CD4-positive, alpha-beta memory T cell (primary cell): ENCODE results near the gene GCKR. TPM values are rescaled to one million over a fixed set of nuclear protein-coding genes. Genes with fewer than 3 reads are reported as not detected.

Experiments used
- CTCF ChIA-PET: fragments of 350-600 bp; sonication (Branson Sonifier 250); formaldehyde crosslinking; loops from one replicate; lab custom pipeline; 2021; ENCODE audit warnings: inconsistent platforms; ENCODE audit not compliant: partially characterized antibody; lab: Charles Lee
- POLR2A ChIA-PET: fragments of 350-600 bp; sonication (Branson Sonifier 250); formaldehyde crosslinking; loops from one replicate; lab custom pipeline; 2021; ENCODE audit not compliant: partially characterized antibody; lab: Charles Lee
- DNase-seq, 5 donors: peaks; one replicate each; pipeline versions ENCODE4 v3.0.0 to v3.0.0-alpha.2; 2020 to 2022; ENCODE audit warnings: mixed read lengths in 1 of 5
- H3K27ac ChIP-seq: one replicate; pipeline ENCODE4 v1.7.0; 2013; ENCODE audit warnings: low read depth, low read length
- H3K27me3 ChIP-seq: 2 replicates; pipeline ENCODE4 v1.7.0; 2013; ENCODE audit warnings: mild to moderate bottlenecking, low read length, moderate library complexity; ENCODE audit not compliant: insufficient read depth
- H3K36me3 ChIP-seq: 2 replicates; pipeline ENCODE4 v1.7.0; 2013; ENCODE audit warnings: mild to moderate bottlenecking, low read length, moderate library complexity; ENCODE audit not compliant: insufficient read depth
- H3K4me1 ChIP-seq: 2 replicates; pipeline ENCODE4 v1.7.0; 2013; ENCODE audit warnings: mild to moderate bottlenecking, low read length, moderate library complexity; ENCODE audit not compliant: insufficient read depth
- H3K4me3 ChIP-seq, 2 donors: one replicate each; pipeline ENCODE4 v1.7.0; 2013; ENCODE audit warnings: low read length in 2 of 2, mild to moderate bottlenecking in 1 of 2
- H3K9me3 ChIP-seq, 2 donors: one replicate each; pipeline ENCODE4 v1.7.0; 2013; ENCODE audit warnings: low read length in 2 of 2, control low read depth in 1 of 2; ENCODE audit not compliant: control insufficient read depth in 1 of 2
- H3K27ac Mint-ChIP-seq, 7 donors: one replicate each; pipeline ENCODE4 v1.8.0; 2020 to 2021; ENCODE audit warnings: mixed read lengths in 7 of 7, mild to moderate bottlenecking in 6 of 7, inconsistent platforms in 3 of 7, moderate library complexity in 3 of 7
- H3K27me3 Mint-ChIP-seq, 2 donors: one replicate each; pipeline ENCODE4 v1.8.0; 2020 to 2021; ENCODE audit warnings: mixed read lengths in 2 of 2
- H3K36me3 Mint-ChIP-seq, 2 donors: one replicate each; pipeline ENCODE4 v1.8.0; 2020 to 2021; ENCODE audit warnings: mixed read lengths in 2 of 2, inconsistent platforms in 1 of 2, mild to moderate bottlenecking in 1 of 2
- H3K4me1 Mint-ChIP-seq, 4 donors: one replicate each; pipeline ENCODE4 v1.8.0; 2020 to 2021; ENCODE audit warnings: mixed read lengths in 4 of 4, mild to moderate bottlenecking in 1 of 4
- H3K4me3 Mint-ChIP-seq, 8 donors: one replicate each; pipeline ENCODE4 v1.8.0; 2020 to 2021; ENCODE audit warnings: mixed read lengths in 8 of 8, mild to moderate bottlenecking in 7 of 8, moderate library complexity in 6 of 8, inconsistent platforms in 3 of 8
- H3K9me3 Mint-ChIP-seq, 8 donors: one replicate each; pipeline ENCODE4 v1.8.0; 2020 to 2021; ENCODE audit warnings: mixed read lengths in 8 of 8, mild to moderate bottlenecking in 5 of 8, inconsistent platforms in 3 of 8, moderate library complexity in 1 of 8
- intact Hi-C: fragments of 100-400 bp; cut with micrococcal nuclease; formaldehyde crosslinking; loops from one replicate; pipeline ENCODE4 v1.15.1; 2023
- polyA plus RNA-seq, 2 donors: library from polyadenylated mRNA; unstranded; fragments of 300-500 nt; fragmentation: Illumina TruSeq; gene quantifications; one replicate each; pipeline ENCODE4 v1.2.3, GENCODE V29; 2021
- total RNA-seq, 2 experiments: library from RNA; stranded (reverse); gene quantifications; one replicate each; pipeline ENCODE4 v1.2.3, GENCODE V29; 2021

GCKR gene
- total RNA-seq, result not detected
- polyA plus RNA-seq, result not detected

GRCh38 chr2:27496357-27497287 lies at the start of gene GCKR:
TSS of gene GCKR (plus strand) at chr2:27496839. CDS start at chr2:27496905, 66 bp downstream.
- intact Hi-C loops, result no loop called here
- peaks cover 2 to 13% (median 8%) of the 10 kb centered on the region in 4 donors for H3K4me1 Mint-ChIP-seq
- ChIA-PET POLR2A (interaction anchor here (1.3 kb wide), 1 partner anchor 69 kb away, joined by 3 read pairs; no protein-coding TSS in a partner anchor), CTCF (no interaction called here)
- peaks cover 11% of the 10 kb centered on the region for H3K4me1 ChIP-seq
- H3K9me3 Mint-ChIP-seq, result no peaks in the 10 kb centered on the region
- peaks cover 35 to 36% of the 10 kb centered on the region in 2 donors for H3K27me3 Mint-ChIP-seq
- H3K36me3 ChIP-seq, result no peaks in the 10 kb centered on the region
- H3K36me3 Mint-ChIP-seq, result no peaks in the 10 kb centered on the region
- H3K27ac Mint-ChIP-seq, result peak within 1 kb of the TSS in 4 of 7 donors; percentile 1 to 74 (median 14)
- H3K9me3 ChIP-seq, result no peaks in the 10 kb centered on the region
- H3K27me3 ChIP-seq, result peaks cover 31% of the 10 kb centered on the region
- peak within 1 kb of the TSS; percentile 44 to 84 (median 72) for H3K4me3 Mint-ChIP-seq
- no peak within 1 kb of the TSS for H3K4me3 ChIP-seq
- DNase-seq, result no peak
- no peak within 1 kb of the TSS for H3K27ac ChIP-seq

- no peak for DNase-seq
- H3K4me3 ChIP-seq, result no peak overlapping the region
- ChIA-PET POLR2A (interaction anchor here (1.1 kb wide), 1 partner anchor 69 kb away, joined by 3 read pairs; no protein-coding TSS in a partner anchor), CTCF (no interaction called here)
- no peak overlapping the region for H3K27ac ChIP-seq
- H3K9me3 ChIP-seq, result no peaks in the 10 kb centered on the region
- peaks cover 0 to 2% (median 0%) of the 10 kb centered on the region in 8 donors for H3K9me3 Mint-ChIP-seq
- intact Hi-C loops, result no loop called here
- no peaks in the 10 kb centered on the region for H3K27me3 ChIP-seq
- no peaks in the 10 kb centered on the region for H3K36me3 ChIP-seq
- H3K4me1 ChIP-seq, result no peaks in the 10 kb centered on the region
- H3K4me3 Mint-ChIP-seq, result no peak overlapping the region
- no peaks in the 10 kb centered on the region for H3K27me3 Mint-ChIP-seq
- peaks cover 9 to 18% of the 10 kb centered on the region in 2 donors for H3K36me3 Mint-ChIP-seq
- peak overlapping the region in 1 of 7 donors; percentile 64 for H3K27ac Mint-ChIP-seq
- peaks cover 0 to 5% (median 1%) of the 10 kb centered on the region in 4 donors for H3K4me1 Mint-ChIP-seq
These were observed 48.3 kb upstream of the GCKR start for GRCh38 chr2:27448381-27448780.

- no peaks in the 10 kb centered on the region for H3K27me3 Mint-ChIP-seq
- POLR2A ChIA-PET, result no interaction called here
- H3K4me3 Mint-ChIP-seq, result no peak overlapping the region
- H3K36me3 ChIP-seq, result peaks cover 7% of the 10 kb centered on the region
- intact Hi-C loops, result no loop called here
- no peak for DNase-seq
- H3K36me3 Mint-ChIP-seq, result peaks cover 15 to 19% of the 10 kb centered on the region in 2 donors
- H3K4me3 ChIP-seq, result no peak overlapping the region
- H3K9me3 Mint-ChIP-seq, result no peaks in the 10 kb centered on the region
- peaks cover 0 to 1% (median under 1%) of the 10 kb centered on the region in 4 donors for H3K4me1 Mint-ChIP-seq
- no peak overlapping the region for H3K27ac ChIP-seq
- CTCF ChIA-PET, result no interaction called here
- H3K27ac Mint-ChIP-seq, result no peak overlapping the region
- no peaks in the 10 kb centered on the region for H3K9me3 ChIP-seq
- H3K27me3 ChIP-seq, result no peaks in the 10 kb centered on the region
- no peaks in the 10 kb centered on the region for H3K4me1 ChIP-seq
These were observed 45.5 kb upstream of the GCKR start for GRCh38 chr2:27451095-27451494.

- Mint-ChIP-seq H3K27ac (peak overlapping the region in 1 of 7 donors; percentile 4), H3K4me1 (peaks cover 0 to 1% (median 0%) of the 10 kb centered on the region in 4 donors), H3K27me3 (no peaks in the 10 kb centered on the region), H3K9me3 (no peaks in the 10 kb centered on the region), H3K36me3 (peaks cover 18 to 29% of the 10 kb centered on the region in 2 donors), H3K4me3 (no peak overlapping the region)
- Histone ChIP-seq H3K27ac (no peak overlapping the region), H3K4me1 (no peaks in the 10 kb centered on the region), H3K4me3 (no peak overlapping the region), H3K9me3 (no peaks in the 10 kb centered on the region), H3K27me3 (no peaks in the 10 kb centered on the region), H3K36me3 (peaks cover 7% of the 10 kb centered on the region)
- ChIA-PET POLR2A (interaction anchor here (1.0 kb wide), 1 partner anchor 67 kb away, joined by 3 read pairs; no protein-coding TSS in a partner anchor), CTCF (no interaction called here)
- DNase-seq, result no peak
- intact Hi-C loops, result no loop called here
These were observed 42.7 kb upstream of the GCKR start for GRCh38 chr2:27453968-27454367.

- intact Hi-C loops, result no loop called here
- Histone ChIP-seq H3K27me3 (no peaks in the 10 kb centered on the region), H3K4me1 (no peaks in the 10 kb centered on the region), H3K9me3 (no peaks in the 10 kb centered on the region), H3K36me3 (no peaks in the 10 kb centered on the region), H3K27ac (no peak overlapping the region), H3K4me3 (no peak overlapping the region)
- ChIA-PET CTCF (no interaction called here), POLR2A (no interaction called here)
- Mint-ChIP-seq H3K9me3 (no peaks in the 10 kb centered on the region), H3K36me3 (peaks cover 14 to 27% of the 10 kb centered on the region in 2 donors), H3K4me1 (no peaks in the 10 kb centered on the region), H3K27me3 (no peaks in the 10 kb centered on the region), H3K4me3 (no peak overlapping the region), H3K27ac (no peak overlapping the region)
- no peak for DNase-seq
These were observed 35.5 kb upstream of the GCKR start for GRCh38 chr2:27461118-27461517.

GRCh38 chr2:27464443-27464842 lies 32.2 kb upstream of the GCKR start:
- POLR2A ChIA-PET, result no interaction called here
- H3K27me3 Mint-ChIP-seq, result no peaks in the 10 kb centered on the region
- no peaks in the 10 kb centered on the region for H3K9me3 Mint-ChIP-seq
- H3K36me3 ChIP-seq, result no peaks in the 10 kb centered on the region
- H3K27ac Mint-ChIP-seq, result no peak overlapping the region
- H3K27ac ChIP-seq, result no peak overlapping the region
- H3K4me3 ChIP-seq, result no peak overlapping the region
- intact Hi-C loops, result no loop called here
- no peaks in the 10 kb centered on the region for H3K4me1 ChIP-seq
- H3K27me3 ChIP-seq, result no peaks in the 10 kb centered on the region
- CTCF ChIA-PET, result interaction anchor here (0.6 to 1.4 kb wide), 3 partner anchors 220 to 787 kb away, joined by 3 read pairs; no protein-coding TSS in a partner anchor
- no peaks in the 10 kb centered on the region for H3K9me3 ChIP-seq
- H3K4me1 Mint-ChIP-seq, result no peaks in the 10 kb centered on the region
- peaks cover 4 to 15% of the 10 kb centered on the region in 2 donors for H3K36me3 Mint-ChIP-seq
- H3K4me3 Mint-ChIP-seq, result no peak overlapping the region
- no peak for DNase-seq

- Mint-ChIP-seq H3K9me3 (no peaks in the 10 kb centered on the region), H3K27ac (no peak overlapping the region), H3K4me3 (no peak overlapping the region), H3K4me1 (no peaks in the 10 kb centered on the region), H3K27me3 (no peaks in the 10 kb centered on the region), H3K36me3 (peaks cover 23 to 32% of the 10 kb centered on the region in 2 donors)
- Histone ChIP-seq H3K9me3 (no peaks in the 10 kb centered on the region), H3K4me3 (no peak overlapping the region), H3K27ac (no peak overlapping the region), H3K36me3 (no peaks in the 10 kb centered on the region), H3K4me1 (no peaks in the 10 kb centered on the region), H3K27me3 (no peaks in the 10 kb centered on the region)
- CTCF ChIA-PET, result interaction anchor here (1.3 kb wide), 1 partner anchor 43 kb away, joined by 3 read pairs; the partner anchor contains the start of gene NRBP1
- intact Hi-C loops, result no loop called here
- DNase-seq, result no peak
- POLR2A ChIA-PET, result no interaction called here
These were observed 24.7 kb upstream of the GCKR start for GRCh38 chr2:27471961-27472360.
